H1 (cell line): ENCODE results near the gene SPEN. TPM values are rescaled to one million over a fixed set of nuclear protein-coding genes. Genes with fewer than 3 reads are reported as not detected.

Experiments used
- CTCF ChIA-PET: fragments of 300-600 bp; sonication (Branson Sonifier 250); formaldehyde crosslinking; loops from one replicate; lab custom pipeline; 2021; ENCODE audit not compliant: partially characterized antibody; lab: Charles Lee
- POLR2A ChIA-PET: fragments of 300-600 bp; sonication (Branson Sonifier 250); formaldehyde crosslinking; loops from one replicate; lab custom pipeline; 2021; ENCODE audit warnings: inconsistent platforms; ENCODE audit not compliant: partially characterized antibody; lab: Charles Lee
- DNase-seq, 2 experiments: peaks; one replicate each; pipeline versions ENCODE4 v3.0.0 to v3.0.0-alpha.2; 2010 to 2022; ENCODE audit warnings: low spot score in 2 of 2, low read depth in 1 of 2, mixed read lengths in 1 of 2
- FAIRE-seq: peaks from 2 replicates; lab custom pipeline; 2011; peaks lifted over from hg19 to GRCh38; lab: Jason Lieb, UNC
- H2AFZ ChIP-seq: 2 replicates; pipeline ENCODE4 v1.8.1; 2012; ENCODE audit warnings: low read length, inconsistent platforms
- H2AK5ac ChIP-seq: 2 replicates; pipeline ENCODE4 v1.6.1; 2013; ENCODE audit warnings: low read depth, low read length
- H2BK120ac ChIP-seq: replicated peaks from 2 replicates; pipeline ENCODE3; 2013; ENCODE audit warnings: low read depth, low read length, inconsistent platforms
- H2BK12ac ChIP-seq: 2 replicates; pipeline ENCODE4 v1.6.1; 2013; ENCODE audit warnings: low read depth, low read length
- H2BK15ac ChIP-seq: 2 replicates; pipeline ENCODE4 v1.6.1; 2013; ENCODE audit warnings: low read length
- H2BK20ac ChIP-seq: 2 replicates; pipeline ENCODE4 v1.6.1; 2013; ENCODE audit warnings: low read length
- H2BK5ac ChIP-seq: 2 replicates; pipeline ENCODE4 v1.6.1; 2013; ENCODE audit warnings: low read depth, low read length
- H3K14ac ChIP-seq: 2 replicates; pipeline ENCODE4 v1.6.1; 2013; ENCODE audit warnings: inconsistent platforms; ENCODE audit not compliant: insufficient read length
- H3K18ac ChIP-seq: 2 replicates; pipeline ENCODE4 v1.6.1; 2013; ENCODE audit warnings: low read length; ENCODE audit errors: extremely low read depth
- H3K23ac ChIP-seq: 2 replicates; pipeline ENCODE4 v1.6.1; 2013; ENCODE audit warnings: inconsistent platforms; ENCODE audit not compliant: insufficient read length
- H3K23me2 ChIP-seq: 2 replicates; pipeline ENCODE4 v1.6.1; 2013; ENCODE audit warnings: low read depth, low read length
- H3K27ac ChIP-seq: 2 replicates; pipeline ENCODE4 v1.6.1; 2011; ENCODE audit warnings: low read depth, low read length, inconsistent platforms
- H3K27me3 ChIP-seq, 4 experiments: replicated peaks in 1 of 4; 1 replicate in 1 of 4; 2 replicates in 3 of 4; pipeline versions ENCODE4 v1.6.1 to v1.8.1; 2011 to 2013; ENCODE audit warnings: low read length in 3 of 4, mild to moderate bottlenecking in 3 of 4, inconsistent platforms in 2 of 4, mixed read lengths in 2 of 4, moderate library complexity in 1 of 4; ENCODE audit not compliant: control insufficient read depth in 3 of 4, insufficient read depth in 3 of 4; ENCODE audit errors: extremely low read depth in 1 of 4
- H3K36me3 ChIP-seq, 4 experiments: 2 replicates each; pipeline versions ENCODE4 v1.6.1 to v1.8.1; 2011 to 2013; ENCODE audit warnings: mild to moderate bottlenecking in 4 of 4, low read length in 3 of 4, moderate library complexity in 2 of 4, control low read depth in 1 of 4, inconsistent platforms in 1 of 4; ENCODE audit not compliant: insufficient read depth in 4 of 4, control insufficient read depth in 2 of 4
- H3K4ac ChIP-seq: replicated peaks from 2 replicates; pipeline ENCODE3; 2013; ENCODE audit warnings: low read length, low read depth, mixed read lengths, inconsistent platforms; ENCODE audit not compliant: insufficient read length
- H3K4me1 ChIP-seq, 4 experiments: replicated peaks in 1 of 4; 1 replicate in 1 of 4; 2 replicates in 3 of 4; pipeline versions ENCODE4 v1.6.1 to v1.8.1; 2011 to 2013; ENCODE audit warnings: low read length in 3 of 4, inconsistent platforms in 2 of 4, mixed read lengths in 1 of 4; ENCODE audit not compliant: insufficient read depth in 4 of 4, control insufficient read depth in 3 of 4
- H3K4me2 ChIP-seq, 2 experiments: 2 replicates each; pipeline versions ENCODE4 v1.6.1 to v1.8.1; 2011 to 2013; ENCODE audit warnings: low read depth in 2 of 2, low read length in 2 of 2, control low read depth in 1 of 2, inconsistent platforms in 1 of 2, mild to moderate bottlenecking in 1 of 2; ENCODE audit not compliant: insufficient read depth in 1 of 2
- H3K4me3 ChIP-seq, 4 experiments: fragments of 200-600, 300-600 bp in 1 of 4; sonication (generic), shearing (Covaris generic), sonication (Bioruptor Twin) in 1 of 4; 2 replicates each; pipeline versions ENCODE4 v1.5.1 to v1.8.1; 2011 to 2016; ENCODE audit warnings: low read length in 4 of 4, low read depth in 3 of 4, control low read depth in 2 of 4, inconsistent platforms in 2 of 4, mild to moderate bottlenecking in 2 of 4, mixed read lengths in 1 of 4, moderate library complexity in 1 of 4; ENCODE audit not compliant: insufficient read depth in 2 of 4; ENCODE audit errors: extremely low read depth in 1 of 4
- H3K56ac ChIP-seq: replicated peaks from 2 replicates; pipeline ENCODE3; 2013; ENCODE audit warnings: low read depth, mild to moderate bottlenecking, mixed read lengths, low read length, inconsistent platforms; ENCODE audit not compliant: insufficient read length
- H3K79me1 ChIP-seq: 2 replicates; pipeline ENCODE4 v1.6.1; 2013; ENCODE audit warnings: low read depth, low read length, control low read depth
- H3K79me2 ChIP-seq, 2 experiments: 2 replicates each; pipeline versions ENCODE4 v1.6.1 to v1.8.1; 2012 to 2013; ENCODE audit warnings: low read length in 2 of 2, mild to moderate bottlenecking in 2 of 2, inconsistent platforms in 1 of 2; ENCODE audit not compliant: insufficient read depth in 2 of 2, control insufficient read depth in 1 of 2
- H3K9ac ChIP-seq, 4 experiments: replicated peaks in 1 of 4; 1 replicate in 1 of 4; 2 replicates in 3 of 4; pipeline versions ENCODE4 v1.6.1 to v1.8.1; 2011 to 2013; ENCODE audit warnings: low read depth in 3 of 4, low read length in 3 of 4, control low read depth in 2 of 4, mild to moderate bottlenecking in 2 of 4, moderate library complexity in 2 of 4, inconsistent platforms in 1 of 4; ENCODE audit errors: extremely low read depth in 1 of 4
- H3K9me3 ChIP-seq, 2 experiments: 2 replicates each; pipeline versions ENCODE4 v1.6.1 to v1.8.1; 2012 to 2013; ENCODE audit warnings: mild to moderate bottlenecking in 2 of 2, moderate library complexity in 2 of 2, control low read depth in 1 of 2, inconsistent platforms in 1 of 2, low read depth in 1 of 2, low read length in 1 of 2, mixed read lengths in 1 of 2; ENCODE audit not compliant: insufficient read depth in 2 of 2
- H4K20me1 ChIP-seq, 2 experiments: replicated peaks in 1 of 2; 2 replicates each; pipeline versions ENCODE3 to v1.8.1; 2011 to 2013; ENCODE audit warnings: inconsistent platforms in 2 of 2, low read length in 2 of 2, mild to moderate bottlenecking in 1 of 2; ENCODE audit not compliant: insufficient read depth in 2 of 2, control insufficient read depth in 1 of 2
- H4K5ac ChIP-seq: 2 replicates; pipeline ENCODE4 v1.6.1; 2013; ENCODE audit warnings: low read length, low read depth, mixed read lengths, inconsistent platforms; ENCODE audit not compliant: insufficient read length
- H4K8ac ChIP-seq: 2 replicates; pipeline ENCODE4 v1.8.0; 2013; ENCODE audit warnings: mild to moderate bottlenecking, moderate library complexity, low read length, inconsistent platforms; ENCODE audit not compliant: insufficient read depth; ENCODE audit errors: extremely low read depth
- H4K91ac ChIP-seq: replicated peaks from 2 replicates; pipeline ENCODE3; 2013; ENCODE audit warnings: low read length, mixed read lengths, inconsistent platforms; ENCODE audit not compliant: insufficient read length
- CREB1 ChIP-seq: IDR thresholded peaks from 2 replicates; pipeline ENCODE4 v1.6.1; 2012; ENCODE audit warnings: inconsistent platforms
- SP2 ChIP-seq: IDR thresholded peaks from 2 replicates; pipeline ENCODE4 v1.6.1; 2012; ENCODE audit warnings: mild to moderate bottlenecking, low read length, inconsistent platforms
- polyA plus RNA-seq, 7 experiments: library from polyadenylated mRNA; depleted of rRNA in 3 of 7; stranded (reverse) in 5 of 7; unstranded in 2 of 7; fragments of >200 nt in 5 of 7; fragments of 200-250 nt in 2 of 7; gene quantifications; 1 replicate in 5 of 7; 2 replicates in 1 of 7; 4 replicates in 1 of 7; pipeline versions ENCODE4 v1.2.1 to v1.2.3, GENCODE V29; 2011 to 2013; ENCODE audit warnings: missing spikeins in 2 of 7, mixed read lengths in 2 of 7
- total RNA-seq: library from RNA; stranded (reverse); fragmentation: NEBNext Ultra II Directional; extraction: Animal tissue kit (Norgen Biotek cat#: 25700); gene quantifications from 2 replicates; pipeline ENCODE4 v1.2.1, GENCODE V29; 2021
- TF ChIP-seq, protein P1 (sequence below): IDR thresholded peaks from 2 replicates; pipeline ENCODE4 v1.6.1; 2012; ENCODE audit warnings: low read length, inconsistent platforms

SPEN gene
- total and polyA plus RNA-seq, 2 of the 8 experiments (the other 6 are each of a cell fraction or from before 2014, with no cell fraction given), result 12.5 to 52.1 TPM

GRCh38 chr1:15959424-15959823 is 111.9 kb downstream of the SPEN start:
- POLR2A ChIA-PET, result interaction anchor here (0.6 to 1.1 kb wide), 3 partner anchors 11 to 45 kb away, joined by 3 read pairs; partner anchors contain the start of gene SRARP
- CTCF ChIA-PET, result interaction anchor here (1.0 to 5.9 kb wide), 10 partner anchors 10 to 168 kb away, joined by 3 to 53 read pairs (median 9); partner anchors contain the start of gene ZBTB17

More at GRCh38 chr1:15959424-15959823, 111.9 kb downstream of the SPEN start:
- Histone ChIP-seq H2BK5ac (no peak overlapping the region), H3K4me1 (peaks cover 0 to 13% (median 7%) of the 10 kb centered on the region in 4 experiments; a peak in 5 of 7 replicates), H2AFZ (no peak overlapping the region), H3K56ac (no peak overlapping the region), H2BK120ac (no peak overlapping the region), H3K4me3 (no peak overlapping the region), H4K91ac (no peak overlapping the region), H3K23ac (no peak overlapping the region), H3K4ac (no peak overlapping the region), H3K9me3 (no peaks in the 10 kb centered on the region), H3K79me1 (peaks cover 3% of the 10 kb centered on the region; the same call in 1 of the 2 replicates), H3K27ac (no peak overlapping the region), H3K36me3 (no peaks in the 10 kb centered on the region), H4K8ac (no peak overlapping the region), H4K5ac (no peak overlapping the region), H3K14ac (no peak overlapping the region), H3K79me2 (no peaks in the 10 kb centered on the region; a peak in 1 of 4 replicates), H2AK5ac (no peak overlapping the region), H2BK20ac (no peak overlapping the region), H3K23me2 (no peaks in the 10 kb centered on the region; the same call in 1 of the 2 replicates)
- DNase-seq, result no peak
- TF ChIP-seq CREB1 (no peak), SP2 (no peak)
- TF ChIP-seq, protein P1, sequence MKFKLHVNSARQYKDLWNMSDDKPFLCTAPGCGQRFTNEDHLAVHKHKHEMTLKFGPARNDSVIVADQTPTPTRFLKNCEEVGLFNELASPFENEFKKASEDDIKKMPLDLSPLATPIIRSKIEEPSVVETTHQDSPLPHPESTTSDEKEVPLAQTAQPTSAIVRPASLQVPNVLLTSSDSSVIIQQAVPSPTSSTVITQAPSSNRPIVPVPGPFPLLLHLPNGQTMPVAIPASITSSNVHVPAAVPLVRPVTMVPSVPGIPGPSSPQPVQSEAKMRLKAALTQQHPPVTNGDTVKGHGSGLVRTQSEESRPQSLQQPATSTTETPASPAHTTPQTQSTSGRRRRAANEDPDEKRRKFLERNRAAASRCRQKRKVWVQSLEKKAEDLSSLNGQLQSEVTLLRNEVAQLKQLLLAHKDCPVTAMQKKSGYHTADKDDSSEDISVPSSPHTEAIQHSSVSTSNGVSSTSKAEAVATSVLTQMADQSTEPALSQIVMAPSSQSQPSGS, result no peak
- TF ChIP-seq, all 59 proteins: peak for 0
- FAIRE-seq, result no peak
- H3K9ac ChIP-seq, result no peak overlapping the region
- peaks cover 7 to 13% of the 10 kb centered on the region in 2 experiments for H4K20me1 ChIP-seq
- no peak overlapping the region for H2BK15ac ChIP-seq
- H3K18ac ChIP-seq, result no peak overlapping the region
- no peak overlapping the region for H3K4me2 ChIP-seq
- H2BK12ac ChIP-seq, result no peak overlapping the region
- peaks cover 0 to 3% (median under 1%) of the 10 kb centered on the region in 4 experiments; a peak in 2 of 7 replicates for H3K27me3 ChIP-seq
